ENCODE measurements around the gene FSTL5. TPM values are rescaled to one million over a fixed set of nuclear protein-coding genes. Genes with fewer than 3 reads are reported as not detected.
"Not testable (repeated sequence)": the region's sequence is repeated elsewhere in the genome, so short reads cannot be mapped to it uniquely, and the experiment has no call there.

FSTL5 gene
- total and polyA plus RNA-seq, 9 donors, result 1.2 to 12.3 (median 2.8) TPM

DNA sequence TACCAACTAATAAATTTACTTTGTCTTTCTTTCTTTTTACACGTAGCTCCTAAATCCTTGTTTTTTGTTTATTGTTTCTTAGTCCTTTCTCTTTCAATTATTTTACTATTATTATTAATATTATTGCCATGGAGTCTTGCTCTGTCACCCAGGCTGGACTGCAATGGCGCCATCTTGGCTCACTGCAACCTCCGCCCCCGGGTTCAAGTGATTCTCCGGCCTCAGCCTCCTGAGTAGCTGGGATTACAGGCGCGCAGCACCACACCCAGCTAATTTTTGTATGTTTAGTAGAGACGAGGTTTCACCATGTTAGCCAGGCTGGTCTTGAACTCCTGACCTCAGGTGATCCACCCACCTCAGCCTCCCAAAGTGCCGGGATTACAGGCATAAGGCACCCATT is 405.4 kb downstream of the FSTL5 start:
- WGBS (ENCODE audit: insufficient coverage), result no CpG with 5 or more reads among the region's 9 CpGs

DNA sequence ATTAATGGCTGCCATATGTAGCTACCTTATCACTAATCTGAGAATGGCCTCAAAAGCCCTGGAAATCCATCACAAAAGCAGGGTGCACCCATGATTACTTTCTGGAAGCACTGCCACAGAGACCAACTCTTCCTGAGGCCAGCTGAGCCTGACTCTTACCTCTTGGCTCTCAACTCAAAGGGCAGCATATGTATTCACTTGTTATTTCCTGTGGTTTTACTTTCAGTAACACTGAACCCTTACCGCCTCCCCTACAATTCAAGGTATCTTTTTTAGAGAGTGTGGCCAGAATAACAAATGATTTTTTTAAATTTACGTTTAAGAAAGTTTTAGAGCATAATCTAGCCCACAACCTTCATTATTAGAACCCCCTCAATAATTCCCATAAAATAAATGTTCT is 434.9 kb downstream of the FSTL5 start:
- Histone ChIP-seq H3K9me3 (replicated peaks; ENCODE audit: control insufficient read depth, low read depth, low read length) (no peaks in the 10 kb centered on the region), H3K27ac (ENCODE audit: low read length) (no peak overlapping the region), H3K27me3 (ENCODE audit: control insufficient read depth, insufficient read depth, low read length) (no peaks in the 10 kb centered on the region), H3K4me3 (ENCODE audit: low read length) (no peak overlapping the region), H3K36me3 (ENCODE audit: control insufficient read depth, insufficient read depth, low read length) (no peaks in the 10 kb centered on the region), H3K4me1 (ENCODE audit: control insufficient read depth, insufficient read depth, low read length) (no peaks in the 10 kb centered on the region)
- WGBS (ENCODE audit: insufficient coverage), result no CpG with 5 or more reads among the region's 2 CpGs
- no peak for DNase-seq

More for the DNA sequence above, 405.4 kb downstream of the FSTL5 start:
- H3K4me3 ChIP-seq (ENCODE audit: low read length); H3K9me3 ChIP-seq (replicated peaks; ENCODE audit: control insufficient read depth, low read depth, low read length); H3K27me3 ChIP-seq (ENCODE audit: control insufficient read depth, insufficient read depth, low read length); H3K27ac ChIP-seq (ENCODE audit: low read length); H3K4me1 ChIP-seq (ENCODE audit: control insufficient read depth, insufficient read depth, low read length); DNase-seq; H3K36me3 ChIP-seq (ENCODE audit: control insufficient read depth, insufficient read depth, low read length): not testable (repeated sequence)

DNA sequence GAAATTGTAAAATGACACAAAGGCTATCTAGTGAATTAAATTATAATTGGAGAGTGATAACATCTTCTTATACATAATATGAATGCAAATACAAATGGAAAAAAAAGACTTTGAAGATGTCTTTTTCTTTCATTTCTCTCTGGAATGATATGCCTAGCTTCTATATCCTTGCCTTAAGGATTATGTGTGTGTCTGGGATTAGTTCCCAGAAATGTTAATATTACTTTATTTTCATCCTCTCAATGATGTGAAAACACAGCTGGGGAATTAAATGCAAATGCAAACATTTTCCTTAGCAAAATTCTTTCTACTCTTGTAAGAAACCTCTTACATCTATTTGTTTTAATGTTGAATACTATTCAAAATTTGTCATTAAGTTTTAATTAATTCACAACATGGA is 441.9 kb downstream of the FSTL5 start:
- DNase-seq, result peak; percentile 79
- no peak overlapping the region for H3K27ac ChIP-seq (ENCODE audit: low read length)
- no peaks in the 10 kb centered on the region for H3K27me3 ChIP-seq (ENCODE audit: control insufficient read depth, insufficient read depth, low read length)
- H3K4me3 ChIP-seq (ENCODE audit: low read length), result no peak overlapping the region
- H3K4me1 ChIP-seq (ENCODE audit: control insufficient read depth, insufficient read depth, low read length), result no peaks in the 10 kb centered on the region
- no peaks in the 10 kb centered on the region for H3K36me3 ChIP-seq (ENCODE audit: control insufficient read depth, insufficient read depth, low read length)
- no peaks in the 10 kb centered on the region for H3K9me3 ChIP-seq (replicated peaks; ENCODE audit: control insufficient read depth, low read depth, low read length)

DNA sequence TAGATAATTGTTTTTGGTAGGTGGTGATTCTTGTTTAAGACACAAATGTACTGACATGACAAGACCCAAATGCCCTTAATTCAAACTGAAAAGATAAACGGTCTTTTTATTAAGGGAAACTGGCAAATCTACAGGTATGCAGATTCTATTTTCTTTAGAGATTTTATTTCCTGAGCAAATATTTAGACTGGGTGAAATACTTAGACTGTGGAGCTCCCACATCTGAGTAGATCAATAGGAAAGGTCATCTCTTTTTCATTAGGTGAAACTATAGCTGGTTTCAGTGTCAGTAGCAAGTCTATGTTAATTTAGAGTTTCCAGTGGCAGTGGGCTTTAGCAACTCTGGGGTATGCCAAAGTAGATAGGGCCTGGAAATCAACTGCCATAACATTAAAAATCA is 446.7 kb downstream of the FSTL5 start:
- H3K4me1 ChIP-seq (ENCODE audit: control insufficient read depth, insufficient read depth, low read length), result no peaks in the 10 kb centered on the region
- H3K9me3 ChIP-seq (replicated peaks; ENCODE audit: control insufficient read depth, low read depth, low read length), result no peaks in the 10 kb centered on the region
- no peak overlapping the region for H3K27ac ChIP-seq (ENCODE audit: low read length)
- H3K36me3 ChIP-seq (ENCODE audit: control insufficient read depth, insufficient read depth, low read length), result no peaks in the 10 kb centered on the region
- H3K27me3 ChIP-seq (ENCODE audit: control insufficient read depth, insufficient read depth, low read length), result no peaks in the 10 kb centered on the region
- no peak overlapping the region for H3K4me3 ChIP-seq (ENCODE audit: low read length)
- no peak for DNase-seq
- WGBS (ENCODE audit: insufficient coverage), result no CpG with 5 or more reads among the region's 1 CpG

GRCh38 chr4:161714931-161715330 is 448.9 kb downstream of the FSTL5 start:
- no peaks in the 10 kb centered on the region for H3K9me3 ChIP-seq (replicated peaks; ENCODE audit: control insufficient read depth, low read depth, low read length)
- H3K4me3 ChIP-seq (ENCODE audit: low read length), result no peak overlapping the region
- H3K4me1 ChIP-seq (ENCODE audit: control insufficient read depth, insufficient read depth, low read length), result no peaks in the 10 kb centered on the region
- H3K27ac ChIP-seq (ENCODE audit: low read length), result peak overlapping the region; percentile 32
- DNase-seq, result peak; percentile 70
- no peaks in the 10 kb centered on the region for H3K27me3 ChIP-seq (ENCODE audit: control insufficient read depth, insufficient read depth, low read length)
- H3K36me3 ChIP-seq (ENCODE audit: control insufficient read depth, insufficient read depth, low read length), result no peaks in the 10 kb centered on the region
- no CpG with 5 or more reads among the region's 1 CpG for WGBS (ENCODE audit: insufficient coverage)

DNA sequence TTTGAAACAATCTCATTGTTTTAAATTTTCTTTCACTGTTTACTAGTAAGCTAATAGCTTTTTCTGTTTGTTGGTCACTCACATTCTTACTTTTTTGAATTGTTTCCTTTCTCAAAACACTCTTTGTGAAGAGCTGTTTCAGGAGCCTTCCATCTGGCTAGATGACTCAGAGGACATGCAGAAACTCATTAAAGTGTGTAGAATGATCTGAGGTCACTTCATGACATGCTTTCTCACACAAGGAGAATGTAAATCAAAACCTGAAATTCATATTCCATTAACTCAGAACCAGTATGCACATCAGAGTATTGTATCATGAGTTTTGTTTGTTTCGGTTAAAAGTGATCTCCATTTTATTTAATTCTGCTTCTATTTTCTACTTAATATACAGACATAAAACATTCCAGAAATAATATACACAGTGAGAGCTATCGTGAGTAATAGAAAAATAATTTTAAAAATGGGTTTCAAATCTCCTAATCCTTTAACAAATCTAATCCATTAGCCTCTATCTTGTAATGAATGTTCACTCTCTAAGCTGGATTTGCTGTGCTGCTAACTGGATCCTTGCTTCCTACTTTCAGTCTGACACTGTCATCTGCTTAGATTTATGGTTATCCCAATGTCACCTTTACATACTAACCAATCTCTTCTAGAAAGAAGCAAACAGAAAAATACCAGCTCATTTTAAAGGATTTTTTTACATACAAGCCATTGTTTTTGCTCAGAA is 449.6 kb downstream of the FSTL5 start:
- no CpG with 5 or more reads among the region's 2 CpGs for WGBS (ENCODE audit: insufficient coverage)
- DNase-seq, result peak; percentile 74
- no peak overlapping the region for H3K4me3 ChIP-seq (ENCODE audit: low read length)
- H3K27me3 ChIP-seq (ENCODE audit: control insufficient read depth, insufficient read depth, low read length), result no peaks in the 10 kb centered on the region
- peak overlapping the region; percentile 68 for H3K27ac ChIP-seq (ENCODE audit: low read length)
- H3K4me1 ChIP-seq (ENCODE audit: control insufficient read depth, insufficient read depth, low read length), result no peaks in the 10 kb centered on the region
- no peaks in the 10 kb centered on the region for H3K9me3 ChIP-seq (replicated peaks; ENCODE audit: control insufficient read depth, low read depth, low read length)
- no peaks in the 10 kb centered on the region for H3K36me3 ChIP-seq (ENCODE audit: control insufficient read depth, insufficient read depth, low read length)

DNA sequence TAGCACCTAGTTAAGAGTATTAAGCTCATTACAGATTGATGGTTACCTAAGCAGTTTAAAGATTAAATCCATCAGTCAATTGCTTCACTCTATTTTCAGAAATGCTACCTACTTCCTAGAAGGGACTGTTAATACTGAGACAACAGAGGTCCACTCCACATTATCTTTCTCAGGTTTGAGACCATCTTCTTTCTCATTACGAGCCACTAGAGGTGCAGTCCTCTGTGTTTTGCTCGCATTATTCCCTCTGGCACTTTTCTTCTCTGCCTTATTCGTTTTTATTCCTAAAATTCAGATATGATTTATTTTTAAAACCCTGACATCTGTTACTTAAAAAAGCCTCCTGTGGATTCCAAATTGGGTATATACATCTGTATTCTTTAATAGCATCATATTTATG is 459.1 kb downstream of the FSTL5 start:
- WGBS (ENCODE audit: insufficient coverage), result no CpG with 5 or more reads among the region's 3 CpGs
- no peak overlapping the region for H3K27ac ChIP-seq (ENCODE audit: low read length)
- no peak overlapping the region for H3K4me3 ChIP-seq (ENCODE audit: low read length)
- H3K4me1 ChIP-seq (ENCODE audit: control insufficient read depth, insufficient read depth, low read length), result no peaks in the 10 kb centered on the region
- no peaks in the 10 kb centered on the region for H3K36me3 ChIP-seq (ENCODE audit: control insufficient read depth, insufficient read depth, low read length)
- DNase-seq, result no peak
- H3K9me3 ChIP-seq (replicated peaks; ENCODE audit: control insufficient read depth, low read depth, low read length), result no peaks in the 10 kb centered on the region
- no peaks in the 10 kb centered on the region for H3K27me3 ChIP-seq (ENCODE audit: control insufficient read depth, insufficient read depth, low read length)

GRCh38 chr4:161704040-161704439 is 459.8 kb downstream of the FSTL5 start:
- Histone ChIP-seq H3K27ac (ENCODE audit: low read length) (no peak overlapping the region), H3K4me1 (ENCODE audit: control insufficient read depth, insufficient read depth, low read length) (no peaks in the 10 kb centered on the region), H3K36me3 (ENCODE audit: control insufficient read depth, insufficient read depth, low read length) (no peaks in the 10 kb centered on the region), H3K27me3 (ENCODE audit: control insufficient read depth, insufficient read depth, low read length) (no peaks in the 10 kb centered on the region), H3K4me3 (ENCODE audit: low read length) (no peak overlapping the region), H3K9me3 (replicated peaks; ENCODE audit: control insufficient read depth, low read depth, low read length) (no peaks in the 10 kb centered on the region)
- DNase-seq, result no peak
- 70% methylated on average over 1 of the region's 4 CpGs for WGBS (ENCODE audit: insufficient coverage)

DNA sequence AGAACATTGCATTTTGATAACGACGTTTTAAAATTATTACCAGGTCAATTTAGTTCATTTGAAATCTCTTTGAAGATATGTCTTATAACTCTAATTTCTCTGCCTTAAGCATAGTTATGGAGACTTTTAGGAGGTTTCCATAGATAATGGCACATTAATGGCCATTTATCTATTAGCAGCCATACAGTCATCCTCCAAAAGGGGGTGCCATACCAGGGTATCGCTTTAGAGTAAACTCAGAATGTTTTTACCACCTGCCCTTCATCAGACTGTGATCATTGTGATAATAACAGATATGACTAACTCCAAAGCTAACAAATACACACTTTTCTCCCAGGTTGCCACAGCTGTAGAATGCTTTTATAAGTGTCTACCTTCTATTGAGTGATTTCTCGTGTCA is 461.5 kb downstream of the FSTL5 start:
- H3K27ac ChIP-seq (ENCODE audit: low read length), result no peak overlapping the region
- DNase-seq, result no peak
- H3K36me3 ChIP-seq (ENCODE audit: control insufficient read depth, insufficient read depth, low read length), result no peaks in the 10 kb centered on the region
- H3K9me3 ChIP-seq (replicated peaks; ENCODE audit: control insufficient read depth, low read depth, low read length), result no peaks in the 10 kb centered on the region
- no peaks in the 10 kb centered on the region for H3K27me3 ChIP-seq (ENCODE audit: control insufficient read depth, insufficient read depth, low read length)
- WGBS (ENCODE audit: insufficient coverage), result no CpG with 5 or more reads among the region's 4 CpGs
- H3K4me1 ChIP-seq (ENCODE audit: control insufficient read depth, insufficient read depth, low read length), result no peaks in the 10 kb centered on the region
- H3K4me3 ChIP-seq (ENCODE audit: low read length), result no peak overlapping the region

- WGBS (ENCODE audit: insufficient coverage), result no CpG with 5 or more reads among the region's 1 CpG
- Histone ChIP-seq H3K4me3 (ENCODE audit: low read length) (no peak overlapping the region), H3K27me3 (ENCODE audit: control insufficient read depth, insufficient read depth, low read length) (no peaks in the 10 kb centered on the region), H3K4me1 (ENCODE audit: control insufficient read depth, insufficient read depth, low read length) (no peaks in the 10 kb centered on the region), H3K36me3 (ENCODE audit: control insufficient read depth, insufficient read depth, low read length) (no peaks in the 10 kb centered on the region), H3K9me3 (replicated peaks; ENCODE audit: control insufficient read depth, low read depth, low read length) (no peaks in the 10 kb centered on the region), H3K27ac (ENCODE audit: low read length) (no peak overlapping the region)
- no peak for DNase-seq
Measured at GRCh38 chr4:161696944-161697343, 466.9 kb downstream of the FSTL5 start.

- H3K4me1 ChIP-seq (ENCODE audit: control insufficient read depth, insufficient read depth, low read length), result no peaks in the 10 kb centered on the region
- no peaks in the 10 kb centered on the region for H3K27me3 ChIP-seq (ENCODE audit: control insufficient read depth, insufficient read depth, low read length)
- no peak overlapping the region for H3K27ac ChIP-seq (ENCODE audit: low read length)
- no peak overlapping the region for H3K4me3 ChIP-seq (ENCODE audit: low read length)
- WGBS (ENCODE audit: insufficient coverage), result no CpG with 5 or more reads among the region's 2 CpGs
- no peaks in the 10 kb centered on the region for H3K36me3 ChIP-seq (ENCODE audit: control insufficient read depth, insufficient read depth, low read length)
- DNase-seq, result no peak
- no peaks in the 10 kb centered on the region for H3K9me3 ChIP-seq (replicated peaks; ENCODE audit: control insufficient read depth, low read depth, low read length)
Measured at GRCh38 chr4:161680146-161680545, 483.7 kb downstream of the FSTL5 start.
